ENCODE results near the gene CXXC5. TPM values are rescaled to one million over a fixed set of nuclear protein-coding genes. Genes with fewer than 3 reads are reported as not detected.

Gene CXXC5
- total RNA-seq, 8 experiments from 2014 or later, result 14.2 to 140 (median 95.8) TPM

GRCh38 chr5:139664086-139664693 is 16.0 kb downstream of the CXXC5 start:
- peaks cover 50 to 61% of the 10 kb centered on the region in 2 donors for H3K4me1 ChIP-seq (replicated peaks in 1 of 2)
- WGBS, 10 experiments, result 93% methylated on average over 2 of the region's 9 CpGs; no CpG with 5 or more reads in 9 of the 10 experiments
- H3K27ac ChIP-seq, result peak overlapping the region in 1 of 2 donors; percentile 18
- H3K4me3 ChIP-seq, result no peak overlapping the region
- no peak for ATAC-seq (replicated peaks in 6 of 8)
- in situ Hi-C loops (cut with MboI; ENCODE audit: low pct_unique_long_range_greater_than_20kb in 2 of 9, low sequenced_read_pairs in 9 of 9, unreplicated experiment in 9 of 9), result loop anchor here in 1 of 9 experiments (25.0 kb wide), 1 partner anchor 98 kb away; no protein-coding TSS in a partner anchor

GRCh38 chr5:139664727-139665351 is 16.7 kb downstream of the CXXC5 start:
- 20 to 100% (median 80%) methylated on average over 1 to 5 of the region's 15 CpGs; no CpG with 5 or more reads in 5 of the 10 experiments for WGBS, 10 experiments
- Histone ChIP-seq H3K4me1 (replicated peaks in 1 of 2) (peaks cover 50 to 60% of the 10 kb centered on the region in 2 donors), H3K4me3 (no peak overlapping the region), H3K27ac (no peak overlapping the region)
- in situ Hi-C loops (cut with MboI; ENCODE audit: low pct_unique_long_range_greater_than_20kb in 2 of 9, low sequenced_read_pairs in 9 of 9, unreplicated experiment in 9 of 9), result loop anchor here in 1 of 9 experiments (25.0 kb wide), 1 partner anchor 97 kb away; no protein-coding TSS in a partner anchor
- no peak for ATAC-seq (replicated peaks in 6 of 8)

GRCh38 chr5:139665626-139666025 is 17.5 kb downstream of the CXXC5 start:
- H3K4me1 ChIP-seq (replicated peaks in 1 of 2), result peaks cover 50 to 59% of the 10 kb centered on the region in 2 donors
- no peak overlapping the region for H3K27ac ChIP-seq
- WGBS, 10 experiments, result 80 to 88% (median 82%) methylated on average over 1 to 8 of the region's 11 CpGs; no CpG with 5 or more reads in 6 of the 10 experiments
- H3K4me3 ChIP-seq, result no peak overlapping the region
- in situ Hi-C loops (cut with MboI; ENCODE audit: low pct_unique_long_range_greater_than_20kb in 2 of 9, low sequenced_read_pairs in 9 of 9, unreplicated experiment in 9 of 9), result loop anchor here in 1 of 9 experiments (25.0 kb wide), 1 partner anchor 97 kb away; no protein-coding TSS in a partner anchor
- ATAC-seq (replicated peaks in 6 of 8), result no peak

- Histone ChIP-seq H3K4me1 (replicated peaks in 1 of 2) (peaks cover 50 to 59% of the 10 kb centered on the region in 2 donors), H3K4me3 (no peak overlapping the region), H3K27ac (peak overlapping the region in 1 of 2 donors; percentile 8)
- ATAC-seq (replicated peaks in 6 of 8), result no peak
- in situ Hi-C loops (cut with MboI; ENCODE audit: low pct_unique_long_range_greater_than_20kb in 2 of 9, low sequenced_read_pairs in 9 of 9, unreplicated experiment in 9 of 9), result loop anchor here in 1 of 9 experiments (25.0 kb wide), 1 partner anchor 96 kb away; no protein-coding TSS in a partner anchor
- 80 to 100% (median 86%) methylated on average over 1 to 2 of the region's 7 CpGs; no CpG with 5 or more reads in 6 of the 10 experiments for WGBS, 10 experiments
Measured at GRCh38 chr5:139666551-139666950, 18.4 kb downstream of the CXXC5 start.

- in situ Hi-C loops (cut with MboI; ENCODE audit: low pct_unique_long_range_greater_than_20kb in 2 of 9, low sequenced_read_pairs in 9 of 9, unreplicated experiment in 9 of 9), result loop anchor here in 1 of 9 experiments (25.0 kb wide), 1 partner anchor 95 kb away; no protein-coding TSS in a partner anchor
- no peak for ATAC-seq (replicated peaks in 6 of 8)
- 50 to 73% methylated on average over 2 of the region's 2 CpGs; no CpG with 5 or more reads in 8 of the 10 experiments for WGBS, 10 experiments
- no peak overlapping the region for H3K4me3 ChIP-seq
- peaks cover 50 to 59% of the 10 kb centered on the region in 2 donors for H3K4me1 ChIP-seq (replicated peaks in 1 of 2)
- H3K27ac ChIP-seq, result peak overlapping the region; percentile 81 to 87
Measured at GRCh38 chr5:139667001-139667729, 19.0 kb downstream of the CXXC5 start.

- Histone ChIP-seq H3K4me3 (peak overlapping the region in 2 of 5 donors; percentile 21 to 35), H3K4me1 (replicated peaks in 1 of 2) (peaks cover 53 to 57% of the 10 kb centered on the region in 2 donors), H3K27ac (peak overlapping the region; percentile 81 to 87)
- 0 to 70% (median 36%) methylated on average over 1 to 5 of the region's 5 CpGs; no CpG with 5 or more reads in 4 of the 10 experiments for WGBS, 10 experiments
- ATAC-seq (replicated peaks in 6 of 8), result peak in 3 of 8 experiments; percentile 8 to 23 (median 19)
- in situ Hi-C loops (cut with MboI; ENCODE audit: low pct_unique_long_range_greater_than_20kb in 2 of 9, low sequenced_read_pairs in 9 of 9, unreplicated experiment in 9 of 9), result loop anchor here in 1 of 9 experiments (25.0 kb wide), 1 partner anchor 95 kb away; no protein-coding TSS in a partner anchor
Measured at GRCh38 chr5:139667730-139668063, 19.5 kb downstream of the CXXC5 start.

- peak overlapping the region; percentile 81 to 87 for H3K27ac ChIP-seq
- H3K4me3 ChIP-seq, result peak overlapping the region; percentile 0 to 35 (median 18)
- in situ Hi-C loops (cut with MboI; ENCODE audit: low pct_unique_long_range_greater_than_20kb in 2 of 9, low sequenced_read_pairs in 9 of 9, unreplicated experiment in 9 of 9), result loop anchor here in 1 of 9 experiments (25.0 kb wide), 1 partner anchor 94 kb away; no protein-coding TSS in a partner anchor
Measured at GRCh38 chr5:139668064-139668880, 20.1 kb downstream of the CXXC5 start.

GRCh38 chr5:139668924-139669661 is 20.9 kb downstream of the CXXC5 start:
- in situ Hi-C loops (cut with MboI; ENCODE audit: low pct_unique_long_range_greater_than_20kb in 2 of 9, low sequenced_read_pairs in 9 of 9, unreplicated experiment in 9 of 9), result loop anchor here in 1 of 9 experiments (25.0 kb wide), 1 partner anchor 93 kb away; no protein-coding TSS in a partner anchor
- H3K27ac ChIP-seq, result peak overlapping the region; percentile 81 to 87
- H3K4me1 ChIP-seq (replicated peaks in 1 of 2), result peaks cover 57 to 63% of the 10 kb centered on the region in 2 donors
- ATAC-seq (replicated peaks in 6 of 8), result peak; percentile 7 to 62 (median 20)
- H3K4me3 ChIP-seq, result peak overlapping the region in 3 of 5 donors; percentile 12 to 35 (median 21)
- WGBS, 10 experiments, result 0 to 70% (median 45%) methylated on average over 1 to 2 of the region's 18 CpGs; no CpG with 5 or more reads in 6 of the 10 experiments

More at GRCh38 chr5:139668064-139668880, 20.1 kb downstream of the CXXC5 start:
- peaks cover 53 to 58% of the 10 kb centered on the region in 2 donors for H3K4me1 ChIP-seq (replicated peaks in 1 of 2)
- ATAC-seq (replicated peaks in 6 of 8), result peak; percentile 14 to 70 (median 36)
- WGBS, 10 experiments, result 0 to 20% (median 0%) methylated on average over 1 to 5 of the region's 55 CpGs; no CpG with 5 or more reads in 7 of the 10 experiments

- peaks cover 64 to 70% of the 10 kb centered on the region in 2 donors for H3K4me1 ChIP-seq (replicated peaks in 1 of 2)
- peak overlapping the region in 3 of 5 donors; percentile 1 to 21 (median 12) for H3K4me3 ChIP-seq
- ATAC-seq (replicated peaks in 6 of 8), result peak in 5 of 8 experiments; percentile 73 to 86 (median 85)
- in situ Hi-C loops (cut with MboI; ENCODE audit: low pct_unique_long_range_greater_than_20kb in 2 of 9, low sequenced_read_pairs in 9 of 9, unreplicated experiment in 9 of 9), result loop anchor here in 1 of 9 experiments (25.0 kb wide), 1 partner anchor 92 kb away; no protein-coding TSS in a partner anchor
- 20 to 83% methylated on average over 1 of the region's 23 CpGs; no CpG with 5 or more reads in 8 of the 10 experiments for WGBS, 10 experiments
- peak overlapping the region; percentile 81 to 87 for H3K27ac ChIP-seq
Measured at GRCh38 chr5:139669662-139670368, 21.7 kb downstream of the CXXC5 start.

GRCh38 chr5:139670369-139671095 is 22.4 kb downstream of the CXXC5 start:
- Histone ChIP-seq H3K27ac (peak overlapping the region; percentile 81 to 87), H3K4me1 (replicated peaks in 1 of 2) (peaks cover 70 to 77% of the 10 kb centered on the region in 2 donors), H3K4me3 (peak overlapping the region in 2 of 5 donors; percentile 12 to 21)
- peak in 5 of 8 experiments; percentile 2 to 14 (median 13) for ATAC-seq (replicated peaks in 6 of 8)
- in situ Hi-C loops (cut with MboI; ENCODE audit: low pct_unique_long_range_greater_than_20kb in 2 of 9, low sequenced_read_pairs in 9 of 9, unreplicated experiment in 9 of 9), result loop anchor here in 1 of 9 experiments (25.0 kb wide), 1 partner anchor 92 kb away; no protein-coding TSS in a partner anchor
- WGBS, 10 experiments, result 55 to 79% (median 60%) methylated on average over 1 to 4 of the region's 16 CpGs; no CpG with 5 or more reads in 7 of the 10 experiments

Data from motor neuron (in vitro differentiated cells).